SK-N-SH treated with all-trans-retinoic acid at 6 μM for 48 hours (cell line): ENCODE measurements around the gene GZMA.
"Not testable (repeated sequence)": the region's sequence is repeated elsewhere in the genome, so short reads cannot be mapped to it uniquely, and the experiment has no call there.

Experiments used
- ATAC-seq: fragments of 200-7000 bp; cut with Tn5 transposase; 3 replicates; pipeline ENCODE4 v1.9.1; 2020; ENCODE audit warnings: mild to moderate bottlenecking, moderate library complexity
- ARNTL ChIP-seq: fragments of 450-650 bp; formaldehyde crosslinking; IDR thresholded peaks from 2 replicates; pipeline ENCODE4 v1.5.0; 2020; ENCODE audit warnings: low read depth, mild to moderate bottlenecking, moderate library complexity, borderline replicate concordance
- BACH2 ChIP-seq: fragments of 250-450 bp; sonication (Bioruptor Pico); IDR thresholded peaks from 2 replicates; pipeline ENCODE4 v1.9.0; 2021; ENCODE audit warnings: mild to moderate bottlenecking, borderline replicate concordance
- CSDC2 ChIP-seq: fragments of 250-450 bp; sonication (Bioruptor Pico); IDR thresholded peaks from 2 replicates; pipeline ENCODE4 v1.5.0; 2020; ENCODE audit warnings: mild to moderate bottlenecking, moderate library complexity
- ESRRG ChIP-seq: fragments of 250-450 bp; sonication (Bioruptor Pico); IDR thresholded peaks from 2 replicates; pipeline ENCODE4 v1.6.1; 2021; ENCODE audit warnings: mild to moderate bottlenecking
- GLIS3 ChIP-seq: fragments of 250-450 bp; sonication (Bioruptor Pico); IDR thresholded peaks from 2 replicates; pipeline ENCODE4 v1.5.0; 2020; ENCODE audit warnings: mild to moderate bottlenecking, moderate library complexity
- ISL1 ChIP-seq: fragments of 250-450 bp; sonication (Bioruptor Pico); IDR thresholded peaks from 2 replicates; pipeline ENCODE4 v2.1.2; 2022; ENCODE audit warnings: mild to moderate bottlenecking, moderate library complexity
- OSR1 ChIP-seq: fragments of 250-450 bp; sonication (Bioruptor Pico); IDR thresholded peaks from 2 replicates; pipeline ENCODE4 v1.8.0; 2022; ENCODE audit warnings: moderate library complexity, mild to moderate bottlenecking, inconsistent platforms
- SNAI2 ChIP-seq: fragments of 250-450 bp; sonication (Bioruptor Pico); IDR thresholded peaks from 2 replicates; pipeline ENCODE4 v1.5.0; 2020; ENCODE audit warnings: mild to moderate bottlenecking, moderate library complexity
- TCF4 ChIP-seq: fragments of 250-450 bp; sonication (Bioruptor Pico); IDR thresholded peaks from 2 replicates; pipeline ENCODE4 v1.8.0; 2021; ENCODE audit warnings: mild to moderate bottlenecking, moderate library complexity, borderline replicate concordance
- TOX ChIP-seq: fragments of 250-450 bp; sonication (Bioruptor Pico); IDR thresholded peaks from 2 replicates; pipeline ENCODE4 v1.8.0; 2021; ENCODE audit warnings: mild to moderate bottlenecking, moderate library complexity, borderline replicate concordance
- ZC3H10 ChIP-seq: fragments of 250-450 bp; sonication (Bioruptor Pico); IDR thresholded peaks from 2 replicates; pipeline ENCODE4 v1.5.1; 2021; ENCODE audit warnings: mild to moderate bottlenecking, moderate library complexity
- ZFP3 ChIP-seq: fragments of 250-450 bp; sonication (Bioruptor Pico); IDR thresholded peaks from 2 replicates; pipeline ENCODE4 v1.5.0; 2020; ENCODE audit warnings: mild to moderate bottlenecking, moderate library complexity
- ZFP30 ChIP-seq: fragments of 450-650 bp; formaldehyde crosslinking; IDR thresholded peaks from 2 replicates; pipeline ENCODE4 v1.5.0; 2022; ENCODE audit warnings: mild to moderate bottlenecking, moderate library complexity
- ZNF565 ChIP-seq: fragments of 450-650 bp; formaldehyde crosslinking; conservative IDR thresholded peaks from 2 replicates; pipeline ENCODE4 v1.5.0; 2020; ENCODE audit warnings: low read depth, mild to moderate bottlenecking, moderate library complexity
- ZNF70 ChIP-seq: fragments of 450-650 bp; formaldehyde crosslinking; IDR thresholded peaks from 2 replicates; pipeline ENCODE4 v1.5.0; 2020; ENCODE audit warnings: mild to moderate bottlenecking, moderate library complexity
- ZNF8 ChIP-seq: fragments of 450-650 bp; formaldehyde crosslinking; IDR thresholded peaks from 2 replicates; pipeline ENCODE4 v1.5.0; 2020; ENCODE audit warnings: mild to moderate bottlenecking, moderate library complexity
- TF ChIP-seq, protein P1 (sequence below): fragments of 250-450 bp; sonication (Bioruptor Pico); IDR thresholded peaks from 2 replicates; pipeline ENCODE4 v1.5.1; 2020; ENCODE audit warnings: low read depth, mild to moderate bottlenecking, moderate library complexity
- TF ChIP-seq, protein P2 (sequence below): fragments of 250-450 bp; sonication (Bioruptor Pico); IDR thresholded peaks from 2 replicates; pipeline ENCODE4 v1.5.0; 2020; ENCODE audit warnings: mild to moderate bottlenecking, moderate library complexity
- TF ChIP-seq, protein P3 (sequence below): fragments of 250-450 bp; sonication (Bioruptor Pico); IDR thresholded peaks from 2 replicates; pipeline ENCODE4 v1.5.1; 2021; ENCODE audit warnings: mild to moderate bottlenecking, moderate library complexity
- TF ChIP-seq, protein P4 (sequence below): fragments of 250-450 bp; sonication (Bioruptor Pico); IDR thresholded peaks from 2 replicates; pipeline ENCODE4 v1.8.0; 2021; ENCODE audit warnings: low read depth, mild to moderate bottlenecking, moderate library complexity, borderline replicate concordance

Gene GZMA

DNA sequence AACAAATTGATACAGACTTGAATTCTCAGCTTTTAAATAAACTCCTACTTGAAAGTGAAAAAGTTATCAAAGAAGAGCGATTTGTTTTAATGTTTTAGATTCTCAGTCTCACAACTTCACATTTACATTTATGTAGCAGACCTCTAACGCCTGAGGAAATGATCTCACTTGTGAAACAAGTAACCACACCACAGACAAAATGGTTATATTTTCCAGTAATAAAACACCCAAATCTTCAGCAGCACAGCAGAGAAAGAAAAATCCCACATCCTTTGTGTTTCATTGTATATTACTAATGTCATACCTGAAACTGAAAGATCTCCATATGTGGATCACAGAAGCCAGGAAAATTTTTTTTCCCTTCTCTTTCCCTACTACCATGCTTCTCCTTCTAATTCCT lies 29.8 kb upstream of the GZMA start (continued):
- TF ChIP-seq, protein P1, sequence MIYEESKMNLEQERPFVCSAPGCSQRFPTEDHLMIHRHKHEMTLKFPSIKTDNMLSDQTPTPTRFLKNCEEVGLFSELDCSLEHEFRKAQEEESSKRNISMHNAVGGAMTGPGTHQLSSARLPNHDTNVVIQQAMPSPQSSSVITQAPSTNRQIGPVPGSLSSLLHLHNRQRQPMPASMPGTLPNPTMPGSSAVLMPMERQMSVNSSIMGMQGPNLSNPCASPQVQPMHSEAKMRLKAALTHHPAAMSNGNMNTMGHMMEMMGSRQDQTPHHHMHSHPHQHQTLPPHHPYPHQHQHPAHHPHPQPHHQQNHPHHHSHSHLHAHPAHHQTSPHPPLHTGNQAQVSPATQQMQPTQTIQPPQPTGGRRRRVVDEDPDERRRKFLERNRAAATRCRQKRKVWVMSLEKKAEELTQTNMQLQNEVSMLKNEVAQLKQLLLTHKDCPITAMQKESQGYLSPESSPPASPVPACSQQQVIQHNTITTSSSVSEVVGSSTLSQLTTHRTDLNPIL (CRISPR knock-in tag), result no peak
- TF ChIP-seq, protein P2, sequence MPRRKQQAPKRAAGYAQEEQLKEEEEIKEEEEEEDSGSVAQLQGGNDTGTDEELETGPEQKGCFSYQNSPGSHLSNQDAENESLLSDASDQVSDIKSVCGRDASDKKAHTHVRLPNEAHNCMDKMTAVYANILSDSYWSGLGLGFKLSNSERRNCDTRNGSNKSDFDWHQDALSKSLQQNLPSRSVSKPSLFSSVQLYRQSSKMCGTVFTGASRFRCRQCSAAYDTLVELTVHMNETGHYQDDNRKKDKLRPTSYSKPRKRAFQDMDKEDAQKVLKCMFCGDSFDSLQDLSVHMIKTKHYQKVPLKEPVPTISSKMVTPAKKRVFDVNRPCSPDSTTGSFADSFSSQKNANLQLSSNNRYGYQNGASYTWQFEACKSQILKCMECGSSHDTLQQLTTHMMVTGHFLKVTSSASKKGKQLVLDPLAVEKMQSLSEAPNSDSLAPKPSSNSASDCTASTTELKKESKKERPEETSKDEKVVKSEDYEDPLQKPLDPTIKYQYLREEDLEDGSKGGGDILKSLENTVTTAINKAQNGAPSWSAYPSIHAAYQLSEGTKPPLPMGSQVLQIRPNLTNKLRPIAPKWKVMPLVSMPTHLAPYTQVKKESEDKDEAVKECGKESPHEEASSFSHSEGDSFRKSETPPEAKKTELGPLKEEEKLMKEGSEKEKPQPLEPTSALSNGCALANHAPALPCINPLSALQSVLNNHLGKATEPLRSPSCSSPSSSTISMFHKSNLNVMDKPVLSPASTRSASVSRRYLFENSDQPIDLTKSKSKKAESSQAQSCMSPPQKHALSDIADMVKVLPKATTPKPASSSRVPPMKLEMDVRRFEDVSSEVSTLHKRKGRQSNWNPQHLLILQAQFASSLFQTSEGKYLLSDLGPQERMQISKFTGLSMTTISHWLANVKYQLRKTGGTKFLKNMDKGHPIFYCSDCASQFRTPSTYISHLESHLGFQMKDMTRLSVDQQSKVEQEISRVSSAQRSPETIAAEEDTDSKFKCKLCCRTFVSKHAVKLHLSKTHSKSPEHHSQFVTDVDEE (CRISPR knock-in tag), result no peak

DNA sequence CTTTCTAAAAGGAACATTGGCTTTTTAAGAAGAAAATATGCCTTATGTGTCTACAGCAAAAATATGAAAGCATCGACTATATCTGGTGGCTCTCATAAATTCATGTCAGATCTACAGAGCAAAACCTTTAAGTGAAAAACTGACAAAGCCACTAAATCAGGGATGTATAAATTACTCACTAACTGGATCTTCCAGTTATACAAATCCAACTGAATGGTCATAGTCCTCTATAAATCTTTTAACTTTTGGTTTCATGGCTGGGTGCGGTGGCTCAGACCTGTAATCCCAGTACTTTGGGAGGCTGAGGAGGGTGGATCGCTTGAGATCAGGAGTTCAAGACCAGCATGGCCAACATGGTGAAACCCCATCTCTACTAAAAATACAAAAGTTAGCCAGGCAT lies 29.2 kb upstream of the GZMA start:
- ATAC-seq, result no peak
- no peak for TF ChIP-seq ESRRG
- TF ChIP-seq, all 23 proteins: peak for 0

DNA sequence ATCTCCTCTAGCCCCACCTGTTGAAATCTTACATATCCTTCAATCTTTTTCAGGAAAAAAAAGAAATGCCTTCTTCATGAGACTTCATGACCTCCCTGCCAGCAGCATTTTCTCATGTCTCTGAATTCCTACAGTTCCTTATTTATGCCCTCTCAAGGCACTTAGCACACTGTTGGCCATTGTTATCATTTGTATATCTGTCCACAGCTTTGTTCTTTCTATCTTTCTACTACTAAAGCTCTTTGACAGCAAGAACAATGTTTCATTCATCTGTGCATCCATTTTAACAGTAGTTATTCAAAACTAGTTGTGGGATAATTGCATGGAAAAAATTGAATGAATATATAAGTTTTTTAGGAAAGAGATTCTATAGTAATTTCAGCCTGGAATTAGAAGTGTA lies 20.9 kb upstream of the GZMA start:
- TF ChIP-seq TOX (CRISPR knock-in tag) (no peak), CSDC2 (CRISPR knock-in tag) (no peak), ARNTL (no peak), ISL1 (CRISPR knock-in tag) (no peak)
- TF ChIP-seq, protein P3, sequence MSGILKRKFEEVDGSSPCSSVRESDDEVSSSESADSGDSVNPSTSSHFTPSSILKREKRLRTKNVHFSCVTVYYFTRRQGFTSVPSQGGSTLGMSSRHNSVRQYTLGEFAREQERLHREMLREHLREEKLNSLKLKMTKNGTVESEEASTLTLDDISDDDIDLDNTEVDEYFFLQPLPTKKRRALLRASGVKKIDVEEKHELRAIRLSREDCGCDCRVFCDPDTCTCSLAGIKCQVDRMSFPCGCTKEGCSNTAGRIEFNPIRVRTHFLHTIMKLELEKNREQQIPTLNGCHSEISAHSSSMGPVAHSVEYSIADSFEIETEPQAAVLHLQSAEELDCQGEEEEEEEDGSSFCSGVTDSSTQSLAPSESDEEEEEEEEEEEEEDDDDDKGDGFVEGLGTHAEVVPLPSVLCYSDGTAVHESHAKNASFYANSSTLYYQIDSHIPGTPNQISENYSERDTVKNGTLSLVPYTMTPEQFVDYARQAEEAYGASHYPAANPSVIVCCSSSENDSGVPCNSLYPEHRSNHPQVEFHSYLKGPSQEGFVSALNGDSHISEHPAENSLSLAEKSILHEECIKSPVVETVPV, result no peak
- TF ChIP-seq, protein P4, sequence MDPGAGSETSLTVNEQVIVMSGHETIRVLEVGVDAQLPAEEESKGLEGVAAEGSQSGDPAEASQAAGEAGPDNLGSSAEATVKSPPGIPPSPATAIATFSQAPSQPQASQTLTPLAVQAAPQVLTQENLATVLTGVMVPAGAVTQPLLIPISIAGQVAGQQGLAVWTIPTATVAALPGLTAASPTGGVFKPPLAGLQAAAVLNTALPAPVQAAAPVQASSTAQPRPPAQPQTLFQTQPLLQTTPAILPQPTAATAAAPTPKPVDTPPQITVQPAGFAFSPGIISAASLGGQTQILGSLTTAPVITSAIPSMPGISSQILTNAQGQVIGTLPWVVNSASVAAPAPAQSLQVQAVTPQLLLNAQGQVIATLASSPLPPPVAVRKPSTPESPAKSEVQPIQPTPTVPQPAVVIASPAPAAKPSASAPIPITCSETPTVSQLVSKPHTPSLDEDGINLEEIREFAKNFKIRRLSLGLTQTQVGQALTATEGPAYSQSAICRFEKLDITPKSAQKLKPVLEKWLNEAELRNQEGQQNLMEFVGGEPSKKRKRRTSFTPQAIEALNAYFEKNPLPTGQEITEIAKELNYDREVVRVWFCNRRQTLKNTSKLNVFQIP (CRISPR knock-in tag), result no peak

DNA sequence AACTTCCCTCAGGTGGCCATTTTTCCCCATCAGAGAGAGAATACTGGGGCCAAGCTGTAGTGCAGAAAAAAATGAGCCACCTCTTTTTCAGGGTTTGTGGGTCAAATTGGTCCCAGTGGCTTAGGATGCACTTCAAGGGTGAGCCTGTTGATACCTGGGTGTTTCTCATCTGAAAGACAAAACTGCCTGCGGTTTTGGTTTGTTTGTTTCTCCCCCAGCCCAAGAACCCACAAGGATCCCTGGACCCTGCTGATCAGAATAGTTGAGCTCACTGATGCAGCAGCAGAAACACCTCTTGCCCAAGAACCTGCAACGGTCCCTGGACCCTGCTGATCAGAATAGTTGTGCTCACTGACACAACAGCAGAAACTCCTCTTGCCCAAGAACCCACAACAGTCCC lies 13.1 kb upstream of the GZMA start:
- not testable (repeated sequence) for ATAC-seq

More for the DNA sequence above, 20.9 kb upstream of the GZMA start:
- ATAC-seq, result no peak

DNA sequence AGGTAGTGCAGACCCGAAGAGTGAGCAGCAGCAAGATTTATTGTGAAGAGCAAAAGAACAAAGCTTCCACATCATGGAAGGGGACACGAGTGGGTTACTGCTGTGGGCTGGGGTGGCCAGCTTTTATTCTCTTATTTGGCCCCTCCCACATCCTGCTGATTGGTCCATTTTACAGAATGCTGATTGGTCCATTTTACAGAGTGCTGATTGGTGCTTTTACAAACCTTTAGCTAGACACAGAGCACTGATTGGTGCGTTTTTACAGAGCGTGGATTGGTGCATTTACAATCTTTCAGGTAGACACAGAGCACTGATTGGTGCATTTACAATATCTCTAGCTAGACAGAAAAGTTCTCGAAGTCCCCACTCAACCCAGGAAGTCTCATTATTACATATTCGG lies 11.4 kb upstream of the GZMA start:
- not testable (repeated sequence) for ATAC-seq

DNA sequence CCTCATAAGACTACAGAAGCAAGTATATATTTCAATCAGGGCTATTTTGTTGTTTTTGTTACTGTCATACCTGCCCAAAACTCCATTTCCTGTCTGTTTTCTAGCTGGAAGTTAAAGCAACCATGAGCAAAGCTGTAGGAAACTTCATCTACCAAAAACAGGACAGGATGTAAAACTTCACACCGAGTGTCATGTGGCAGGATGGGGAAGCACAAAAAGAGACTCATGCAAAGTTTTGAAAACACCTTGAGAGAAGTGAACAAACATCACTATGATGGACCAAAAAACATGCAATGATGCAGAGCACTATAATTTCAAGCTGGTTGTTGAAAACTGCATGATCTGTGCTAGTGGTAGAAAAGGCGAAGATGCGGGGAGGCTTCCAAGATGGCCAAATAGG lies 6.3 kb upstream of the GZMA start:
- ATAC-seq, result no peak
- TF ChIP-seq, protein P4 (CRISPR knock-in tag), result no peak
- no peak for TF ChIP-seq GLIS3 (CRISPR knock-in tag)
- no peak for TF ChIP-seq CSDC2 (CRISPR knock-in tag)
- TF ChIP-seq, protein P1 (CRISPR knock-in tag), result no peak
- TF ChIP-seq ARNTL, result no peak
- no peak for TF ChIP-seq ZNF70 (CRISPR knock-in tag)
- no peak for TF ChIP-seq TOX (CRISPR knock-in tag)
- TF ChIP-seq ZNF565 (CRISPR knock-in tag), result no peak
- TF ChIP-seq ZNF8 (CRISPR knock-in tag), result no peak
- TF ChIP-seq ESRRG, result no peak
- TF ChIP-seq BACH2, result no peak
- TF ChIP-seq ZFP30 (CRISPR knock-in tag), result no peak
- no peak for TF ChIP-seq ZC3H10
- TF ChIP-seq ZFP3 (CRISPR knock-in tag), result no peak
- TF ChIP-seq OSR1 (CRISPR knock-in tag), result no peak
- TF ChIP-seq SNAI2 (CRISPR knock-in tag), result no peak
- no peak for TF ChIP-seq TCF4
- TF ChIP-seq ISL1 (CRISPR knock-in tag), result no peak
- TF ChIP-seq, protein P2 (CRISPR knock-in tag), result no peak
